Thyroid gland (tissue), 4 donors: Measurements from ENCODE around the gene SERPINB3. TPM values are rescaled to one million over a fixed set of nuclear protein-coding genes. Genes with fewer than 3 reads are reported as not detected.
"Not testable (repeated sequence)": the region's sequence is repeated elsewhere in the genome, so short reads cannot be mapped to it uniquely, and the experiment has no call there.

Experiments
- DNase-seq, 2 donors: peaks; one replicate each; pipeline ENCODE4 v3.0.0-alpha.2; 2019
- H3K27ac ChIP-seq, 3 donors: fragments of 200-600 bp; sonication (generic); 1 replicate in 2 of 3; 2 replicates in 1 of 3; pipeline ENCODE4 v1.5.1; 2016 to 2019; ENCODE audit warnings: mild to moderate bottlenecking in 1 of 3, moderate library complexity in 1 of 3
- H3K27me3 ChIP-seq: fragments of 200-600 bp; sonication (generic); one replicate; pipeline ENCODE4 v1.5.1; 2019
- H3K36me3 ChIP-seq, 2 donors: fragments of 200-600 bp; sonication (generic); one replicate each; pipeline ENCODE4 v1.5.1; 2016 to 2019
- H3K4me1 ChIP-seq, 2 donors: fragments of 200-600 bp; sonication (generic); one replicate each; pipeline ENCODE4 v1.5.1; 2017 to 2019
- H3K4me3 ChIP-seq, 3 donors: fragments of 200-600 bp; sonication (generic); replicated peaks in 1 of 3; 1 replicate in 2 of 3; 2 replicates in 1 of 3; pipeline ENCODE4 v1.5.1; 2016; ENCODE audit warnings: mild to moderate bottlenecking in 1 of 3
- H3K9me3 ChIP-seq: fragments of 200-600 bp; sonication (generic); one replicate; pipeline ENCODE4 v1.5.1; 2017
- CTCF ChIP-seq, 6 experiments: fragments of 200-600 bp in 3 of 6; fragments of 450-650 bp in 3 of 6; sonication (generic) in 3 of 6; IDR thresholded peaks; one replicate each; pipeline ENCODE4 v1.5.1; 2016 to 2019; ENCODE audit warnings: antibody characterized with exemption in 6 of 6, mild to moderate bottlenecking in 2 of 6, inconsistent platforms in 1 of 6, moderate library complexity in 1 of 6
- POLR2A ChIP-seq, 2 donors: fragments of 450-650 bp; IDR thresholded peaks; one replicate each; pipeline ENCODE4 v1.6.1; 2017; ENCODE audit warnings: antibody characterized with exemption in 2 of 2, mild to moderate bottlenecking in 2 of 2, moderate library complexity in 1 of 2
- WGBS, 2 donors: methylation state at CpG; one replicate each; pipeline ENCODE4 v1.1.5; 2017; 5-methylcytosine and 5-hydroxymethylcytosine counted together
- intact Hi-C: fragments of 100-400 bp; cut with DNase I; formaldehyde crosslinking; loops from one replicate; pipeline ENCODE4 v1.15.1; 2023
- total RNA-seq, 4 donors: library from RNA; depleted of rRNA; stranded (reverse); fragments of >200 nt; gene quantifications; one replicate each; pipeline ENCODE4 v1.2.3, GENCODE V29; 2016

SERPINB3 gene
- total RNA-seq, 4 donors from 2014 or later: not detected

GRCh38 chr18:63677500-63678225 is 16.0 kb upstream of the SERPINB3 start:
- 72 to 77% methylated on average over 5 of the region's 5 CpGs for WGBS, 2 donors
- H3K4me3 ChIP-seq: no peak overlapping the region
- H3K36me3 ChIP-seq: no peaks in the 10 kb centered on the region
- no peaks in the 10 kb centered on the region for H3K27me3 ChIP-seq
- intact Hi-C loops: no loop called here
- H3K9me3 ChIP-seq: no peaks in the 10 kb centered on the region
- DNase-seq: no peak
- no peak overlapping the region for H3K27ac ChIP-seq
- no peaks in the 10 kb centered on the region for H3K4me1 ChIP-seq
- TF ChIP-seq POLR2A (IDR thresholded peaks at IDR 0.05) (no peak), CTCF (IDR thresholded peaks at IDR 0.05) (no peak)

- Histone ChIP-seq H3K36me3 (no peaks in the 10 kb centered on the region), H3K27me3 (no peaks in the 10 kb centered on the region), H3K9me3 (no peaks in the 10 kb centered on the region), H3K4me3 (no peak overlapping the region), H3K27ac (no peak overlapping the region), H3K4me1 (no peaks in the 10 kb centered on the region)
- WGBS, 2 donors: 32 to 35% methylated on average over 5 of the region's 5 CpGs
- intact Hi-C loops: no loop called here
- no peak for TF ChIP-seq POLR2A (IDR thresholded peaks at IDR 0.05)
- peak in 1 of 6 experiments; percentile 5 for TF ChIP-seq CTCF (IDR thresholded peaks at IDR 0.05)
- no peak for DNase-seq
Observed at GRCh38 chr18:63676526-63677323, 15.0 kb upstream of the SERPINB3 start.

GRCh38 chr18:63664571-63664970 is 2.9 kb upstream of the SERPINB3 start:
- no peak for DNase-seq
- intact Hi-C loops: no loop called here
- Histone ChIP-seq H3K9me3 (no peaks in the 10 kb centered on the region), H3K4me1 (no peaks in the 10 kb centered on the region), H3K36me3 (no peaks in the 10 kb centered on the region), H3K27me3 (no peaks in the 10 kb centered on the region), H3K27ac (no peak overlapping the region), H3K4me3 (no peak overlapping the region)
- TF ChIP-seq CTCF (IDR thresholded peaks at IDR 0.05) (no peak), POLR2A (IDR thresholded peaks at IDR 0.05) (no peak)
- 77 to 89% methylated on average over 1 of the region's 1 CpG for WGBS, 2 donors

- intact Hi-C loops, H3K9me3 ChIP-seq, H3K27me3 ChIP-seq, DNase-seq, H3K27ac ChIP-seq, H3K4me1 ChIP-seq, H3K4me3 ChIP-seq, H3K36me3 ChIP-seq: not testable (repeated sequence)
- 79 to 86% methylated on average over 4 of the region's 4 CpGs for WGBS, 2 donors
Observed at GRCh38 chr18:63658920-63659319, 2.8 kb downstream of the SERPINB3 start.

- H3K4me1 ChIP-seq, H3K36me3 ChIP-seq, H3K27me3 ChIP-seq, H3K27ac ChIP-seq, DNase-seq, H3K4me3 ChIP-seq, intact Hi-C loops, H3K9me3 ChIP-seq: not testable (repeated sequence)
- 84 to 86% methylated on average over 3 of the region's 3 CpGs for whole genome bisulfite sequencing, 2 donors
Observed at GRCh38 chr18:63650271-63650670, 11.4 kb downstream of the SERPINB3 start.

GRCh38 chr18:63648241-63648640 is 13.5 kb downstream of the SERPINB3 start:
- H3K4me3 ChIP-seq: no peak overlapping the region
- DNase-seq: no peak
- intact Hi-C loops: no loop called here
- H3K4me1 ChIP-seq: no peaks in the 10 kb centered on the region
- no peaks in the 10 kb centered on the region for H3K36me3 ChIP-seq
- H3K27ac ChIP-seq: no peak overlapping the region
- no peaks in the 10 kb centered on the region for H3K9me3 ChIP-seq
- WGBS, 2 donors: 70 to 74% methylated on average over 7 of the region's 7 CpGs
- no peaks in the 10 kb centered on the region for H3K27me3 ChIP-seq
- TF ChIP-seq CTCF (IDR thresholded peaks at IDR 0.05): no peak
- TF ChIP-seq POLR2A (IDR thresholded peaks at IDR 0.05): no peak
